SK-N-SH treated with all-trans-retinoic acid at 6 μM for 48 hours (cell line): ENCODE data around the gene ZNF484.

ENCODE experiments used
- OSR1 ChIP-seq: fragments of 250-450 bp; sonication (Bioruptor Pico); IDR thresholded peaks from 2 replicates; pipeline ENCODE4 v1.8.0; 2022; ENCODE audit warnings: moderate library complexity, mild to moderate bottlenecking, inconsistent platforms
- ZFP30 ChIP-seq: fragments of 450-650 bp; formaldehyde crosslinking; IDR thresholded peaks from 2 replicates; pipeline ENCODE4 v1.5.0; 2022; ENCODE audit warnings: mild to moderate bottlenecking, moderate library complexity

- TF ChIP-seq OSR1, result no peak
- no peak for TF ChIP-seq ZFP30 (CRISPR knock-in tag)
Measured at GRCh38 chr9:92887880-92888338, 10.1 kb upstream of the ZNF484 start.
